WI38 (cell line): ENCODE measurements around the gene MARS1.

Experiments
- H3K4me3 ChIP-seq: 2 replicates; pipeline ENCODE4 v1.5.1; 2011; ENCODE audit warnings: low read depth, mild to moderate bottlenecking, control low read depth, low read length
- TF ChIP-seq, protein P1 (sequence below): IDR thresholded peaks from 2 replicates; pipeline ENCODE4 v1.5.1; 2012; ENCODE audit warnings: low read depth, mild to moderate bottlenecking, control low read depth, low read length

The MARS1 gene

DNA sequence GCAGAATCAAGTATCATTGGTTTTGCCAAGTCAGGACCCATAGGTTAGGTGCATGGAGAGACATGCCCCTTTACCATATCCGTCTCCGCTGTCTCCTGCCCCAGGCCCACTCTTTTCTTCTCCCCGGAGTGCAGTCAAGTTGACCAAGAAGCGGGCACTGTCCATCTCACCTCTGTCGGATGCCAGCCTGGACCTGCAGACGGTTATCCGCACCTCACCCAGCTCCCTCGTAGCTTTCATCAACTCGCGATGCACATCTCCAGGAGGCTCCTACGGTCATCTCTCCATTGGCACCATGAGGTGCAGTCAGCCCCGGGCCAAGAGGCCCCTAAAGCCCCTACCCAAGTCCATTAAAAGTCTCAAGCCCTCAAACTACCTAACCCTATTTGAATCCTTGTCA lies 23.3 kb upstream of the MARS1 start:
- TF ChIP-seq, protein P1, sequence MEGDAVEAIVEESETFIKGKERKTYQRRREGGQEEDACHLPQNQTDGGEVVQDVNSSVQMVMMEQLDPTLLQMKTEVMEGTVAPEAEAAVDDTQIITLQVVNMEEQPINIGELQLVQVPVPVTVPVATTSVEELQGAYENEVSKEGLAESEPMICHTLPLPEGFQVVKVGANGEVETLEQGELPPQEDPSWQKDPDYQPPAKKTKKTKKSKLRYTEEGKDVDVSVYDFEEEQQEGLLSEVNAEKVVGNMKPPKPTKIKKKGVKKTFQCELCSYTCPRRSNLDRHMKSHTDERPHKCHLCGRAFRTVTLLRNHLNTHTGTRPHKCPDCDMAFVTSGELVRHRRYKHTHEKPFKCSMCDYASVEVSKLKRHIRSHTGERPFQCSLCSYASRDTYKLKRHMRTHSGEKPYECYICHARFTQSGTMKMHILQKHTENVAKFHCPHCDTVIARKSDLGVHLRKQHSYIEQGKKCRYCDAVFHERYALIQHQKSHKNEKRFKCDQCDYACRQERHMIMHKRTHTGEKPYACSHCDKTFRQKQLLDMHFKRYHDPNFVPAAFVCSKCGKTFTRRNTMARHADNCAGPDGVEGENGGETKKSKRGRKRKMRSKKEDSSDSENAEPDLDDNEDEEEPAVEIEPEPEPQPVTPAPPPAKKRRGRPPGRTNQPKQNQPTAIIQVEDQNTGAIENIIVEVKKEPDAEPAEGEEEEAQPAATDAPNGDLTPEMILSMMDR, result no peak
- H3K4me3 ChIP-seq, result no peak overlapping the region

DNA sequence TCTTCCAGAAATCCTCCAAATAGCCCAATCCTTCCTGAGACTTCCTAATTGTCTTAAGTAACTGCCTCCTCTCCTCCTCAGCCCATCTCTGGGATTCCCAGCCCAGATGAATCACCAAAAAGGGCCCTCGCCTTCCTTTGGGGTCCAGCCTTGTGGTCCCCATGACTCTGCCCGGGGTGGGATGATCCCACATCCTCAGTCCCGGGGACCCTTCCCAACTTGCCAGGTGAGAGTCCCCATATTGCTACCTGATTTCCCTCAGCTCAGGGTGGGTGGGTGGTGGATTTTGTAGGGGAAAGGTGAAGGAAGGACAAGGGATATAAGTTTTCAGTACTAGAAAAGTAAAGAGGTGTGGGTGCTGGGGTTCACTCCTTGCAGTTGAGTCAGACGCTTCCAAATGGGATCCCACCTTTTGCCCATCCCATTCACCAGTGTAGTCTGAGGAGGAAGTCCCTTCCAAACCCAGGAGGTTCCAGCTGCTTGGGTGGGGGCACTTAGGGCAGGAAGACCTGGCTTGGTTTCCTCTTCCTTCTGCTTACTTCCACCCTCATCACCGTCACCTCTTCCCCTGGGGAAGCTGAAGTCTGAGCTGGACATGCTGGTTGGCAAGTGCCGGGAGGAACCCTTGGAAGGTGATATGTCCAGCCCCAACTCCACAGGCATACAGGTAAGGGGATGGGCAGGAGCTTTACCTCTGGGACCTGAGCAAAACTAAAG lies 22.7 kb upstream of the MARS1 start:
- no peak overlapping the region for H3K4me3 ChIP-seq
- TF ChIP-seq, protein P1, result no peak

GRCh38 chr12:57465747-57466505 lies 21.9 kb upstream of the MARS1 start:
- TF ChIP-seq, protein P1, result no peak
- H3K4me3 ChIP-seq, result no peak overlapping the region

DNA sequence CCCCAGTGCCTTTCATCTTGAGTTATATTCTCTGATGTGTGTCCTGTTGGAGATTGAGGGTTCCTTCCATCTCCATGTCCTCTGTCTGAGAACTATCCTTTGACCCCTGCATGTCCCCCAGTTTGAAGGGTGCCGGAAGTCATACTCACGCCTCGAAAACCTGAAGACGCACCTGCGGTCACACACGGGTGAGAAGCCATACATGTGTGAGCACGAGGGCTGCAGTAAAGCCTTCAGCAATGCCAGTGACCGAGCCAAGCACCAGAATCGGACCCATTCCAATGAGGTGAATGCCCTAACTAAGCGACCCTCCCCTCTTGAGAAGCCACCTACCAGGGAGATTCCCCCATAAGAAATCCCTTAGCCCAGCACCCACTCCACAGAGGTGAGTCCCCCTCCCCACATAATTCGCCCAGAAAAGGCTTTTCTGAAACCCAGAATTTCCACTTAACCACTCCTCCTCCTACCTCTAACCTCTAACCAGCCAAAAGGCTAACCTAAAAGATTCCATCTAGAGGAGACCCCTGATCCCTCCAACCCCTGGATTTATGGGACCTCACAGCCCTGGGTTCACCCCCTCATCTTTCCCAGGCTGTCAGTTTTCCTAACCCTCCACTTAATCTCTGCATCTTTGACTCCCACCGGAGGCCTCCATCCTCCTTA lies 20.5 kb upstream of the MARS1 start:
- no peak overlapping the region for H3K4me3 ChIP-seq
- TF ChIP-seq, protein P1, result no peak

DNA sequence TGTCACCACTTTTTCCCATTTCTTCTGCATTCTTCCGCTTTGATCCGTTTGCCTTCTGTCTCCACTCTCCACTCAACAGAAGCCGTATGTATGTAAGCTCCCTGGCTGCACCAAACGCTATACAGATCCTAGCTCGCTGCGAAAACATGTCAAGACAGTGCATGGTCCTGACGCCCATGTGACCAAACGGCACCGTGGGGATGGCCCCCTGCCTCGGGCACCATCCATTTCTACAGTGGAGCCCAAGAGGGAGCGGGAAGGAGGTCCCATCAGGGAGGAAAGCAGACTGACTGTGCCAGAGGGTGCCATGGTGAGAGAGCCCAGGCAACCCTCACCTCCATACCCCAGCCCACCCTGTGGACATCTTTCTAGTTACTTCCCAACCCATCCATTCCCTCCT lies 20.0 kb upstream of the MARS1 start:
- no peak overlapping the region for H3K4me3 ChIP-seq
- TF ChIP-seq, protein P1, result no peak

GRCh38 chr12:57469296-57470164 lies 18.3 kb upstream of the MARS1 start:
- TF ChIP-seq, protein P1, result no peak
- H3K4me3 ChIP-seq, result no peak overlapping the region
